Smooth muscle cell (in vitro differentiated cells): ENCODE results near the gene IPO4. TPM values are rescaled to one million over a fixed set of nuclear protein-coding genes. Genes with fewer than 3 reads are reported as not detected.

Experiments used
- DNase-seq: peaks from one replicate; lab custom pipeline; 2025; ENCODE audit not compliant: unreplicated experiment; lab: John Stamatoyannopoulos, UW
- H2AFZ ChIP-seq: fragments of 200-600 bp; sonication (generic); 2 replicates; pipeline ENCODE4 v1.6.0; 2016; ENCODE audit warnings: antibody characterized with exemption, low read depth, mild to moderate bottlenecking
- H3F3A ChIP-seq: fragments of 200-600 bp; sonication (generic); 2 replicates; pipeline ENCODE4 v1.6.0; 2017; ENCODE audit warnings: antibody characterized with exemption, low read depth
- H3K27ac ChIP-seq: fragments of 200-600 bp; sonication (generic); 2 replicates; pipeline ENCODE4 v1.5.1; 2016; ENCODE audit warnings: low read depth, mild to moderate bottlenecking
- H3K27me3 ChIP-seq: fragments of 200-600 bp; sonication (generic); 2 replicates; pipeline ENCODE4 v1.6.1; 2016; ENCODE audit warnings: low read depth, mild to moderate bottlenecking
- H3K36me3 ChIP-seq: fragments of 200-600 bp; sonication (generic); 2 replicates; pipeline ENCODE4 v1.5.1; 2016; ENCODE audit warnings: low read depth
- H3K4me1 ChIP-seq: fragments of 200-600 bp; sonication (generic); 2 replicates; pipeline ENCODE4 v1.5.1; 2016; ENCODE audit warnings: low read depth
- H3K4me2 ChIP-seq: fragments of 200-600 bp; sonication (generic); 2 replicates; pipeline ENCODE4 v1.6.0; 2016; ENCODE audit warnings: mild to moderate bottlenecking
- H3K4me3 ChIP-seq: fragments of 200-600 bp; sonication (generic); 2 replicates; pipeline ENCODE4 v1.5.1; 2016; ENCODE audit warnings: mild to moderate bottlenecking
- H3K79me2 ChIP-seq: fragments of 200-600 bp; sonication (generic); 2 replicates; pipeline ENCODE4 v1.6.0; 2016; ENCODE audit warnings: low read depth, mild to moderate bottlenecking
- H3K9ac ChIP-seq: fragments of 200-600 bp; sonication (generic); 2 replicates; pipeline ENCODE4 v1.6.0; 2016; ENCODE audit warnings: low read depth
- H3K9me3 ChIP-seq: fragments of 200-600 bp; sonication (generic); replicated peaks from 2 replicates; pipeline ENCODE4 v1.5.1; 2016; ENCODE audit warnings: low read depth
- H4K20me1 ChIP-seq: fragments of 200-600 bp; sonication (generic); 2 replicates; pipeline ENCODE4 v1.6.0; 2016; ENCODE audit warnings: low read depth
- WGBS: methylation state at CpG from one replicate; pipeline ENCODE4 v1.1.7; 2016; ENCODE audit warnings: low lambda C conversion rate; 5-methylcytosine and 5-hydroxymethylcytosine counted together
- polyA plus RNA-seq: library from polyadenylated mRNA; unstranded; fragments of >200 nt; fragmentation: Nextera tagmentation; extraction: Ambion mirVana; gene quantifications from 2 replicates; pipeline ENCODE4 v1.2.1, GENCODE V29; 2016
- total RNA-seq: library from RNA; depleted of rRNA; stranded (reverse); fragments of >200 nt; gene quantifications from 2 replicates; pipeline ENCODE4 v1.2.3, GENCODE V29; 2014
- TF ChIP-seq, protein P1 (sequence below): fragments of 200-600 bp; sonication (generic); IDR thresholded peaks from 2 replicates; pipeline ENCODE4 v1.5.1; 2017; ENCODE audit warnings: borderline replicate concordance, mild to moderate bottlenecking, antibody characterized with exemption; ENCODE audit not compliant: insufficient read depth, poor library complexity, severe bottlenecking

IPO4 gene
- total and polyA plus RNA-seq, 2 experiments from 2014 or later = 14.7 to 20.5 TPM

DNA sequence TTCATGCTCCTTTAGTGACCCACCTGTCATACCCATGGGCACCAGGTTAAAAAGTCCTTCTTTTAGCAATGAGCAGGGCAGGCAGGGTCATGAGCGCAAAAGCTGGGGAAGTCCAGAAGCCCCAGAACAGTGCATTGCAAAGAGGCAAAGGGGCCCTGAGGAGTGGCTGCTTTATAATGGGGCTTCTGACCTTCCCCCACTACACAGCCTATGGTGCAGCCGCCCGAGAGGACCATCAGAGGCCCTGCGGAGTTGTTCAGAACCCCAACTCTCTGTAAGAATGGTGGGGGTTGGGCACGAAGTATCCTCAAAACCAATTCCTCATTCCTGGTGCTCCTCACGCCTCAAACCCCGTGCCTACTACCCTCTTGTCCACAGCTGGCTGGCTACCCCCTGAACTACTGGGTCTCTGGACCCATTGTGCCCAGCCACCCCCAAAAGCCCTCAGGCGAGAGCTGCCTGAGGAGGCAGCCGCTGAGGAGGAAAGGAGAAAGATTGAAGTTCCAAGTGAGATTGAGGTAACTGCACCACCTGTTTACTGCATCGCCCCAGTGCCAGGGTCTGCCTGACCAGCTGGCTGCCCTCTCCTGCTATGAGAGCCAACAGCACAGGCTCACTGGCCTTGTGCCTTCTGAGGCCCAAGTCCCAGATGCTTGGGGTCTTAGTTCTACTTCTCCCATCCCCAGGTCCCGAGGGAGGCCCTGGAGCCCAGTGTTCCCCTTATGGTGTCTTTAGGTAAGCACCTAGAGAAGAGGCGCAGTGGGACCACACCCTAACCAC lies 10.0 kb downstream of the IPO4 start:
- H3F3A ChIP-seq = no peaks in the 10 kb centered on the region
- H3K27me3 ChIP-seq = no peaks in the 10 kb centered on the region
- no peak overlapping the region for H3K4me3 ChIP-seq
- H3K4me1 ChIP-seq = no peaks in the 10 kb centered on the region
- H3K4me2 ChIP-seq = no peak overlapping the region
- H3K27ac ChIP-seq = no peak overlapping the region
- no peak overlapping the region for H2AFZ ChIP-seq
- no peak for DNase-seq
- H3K79me2 ChIP-seq = no peaks in the 10 kb centered on the region
- 89% methylated on average over 12 of the region's 12 CpGs for WGBS
- no peaks in the 10 kb centered on the region for H3K36me3 ChIP-seq
- no peak overlapping the region for H3K9ac ChIP-seq
- TF ChIP-seq, protein P1, sequence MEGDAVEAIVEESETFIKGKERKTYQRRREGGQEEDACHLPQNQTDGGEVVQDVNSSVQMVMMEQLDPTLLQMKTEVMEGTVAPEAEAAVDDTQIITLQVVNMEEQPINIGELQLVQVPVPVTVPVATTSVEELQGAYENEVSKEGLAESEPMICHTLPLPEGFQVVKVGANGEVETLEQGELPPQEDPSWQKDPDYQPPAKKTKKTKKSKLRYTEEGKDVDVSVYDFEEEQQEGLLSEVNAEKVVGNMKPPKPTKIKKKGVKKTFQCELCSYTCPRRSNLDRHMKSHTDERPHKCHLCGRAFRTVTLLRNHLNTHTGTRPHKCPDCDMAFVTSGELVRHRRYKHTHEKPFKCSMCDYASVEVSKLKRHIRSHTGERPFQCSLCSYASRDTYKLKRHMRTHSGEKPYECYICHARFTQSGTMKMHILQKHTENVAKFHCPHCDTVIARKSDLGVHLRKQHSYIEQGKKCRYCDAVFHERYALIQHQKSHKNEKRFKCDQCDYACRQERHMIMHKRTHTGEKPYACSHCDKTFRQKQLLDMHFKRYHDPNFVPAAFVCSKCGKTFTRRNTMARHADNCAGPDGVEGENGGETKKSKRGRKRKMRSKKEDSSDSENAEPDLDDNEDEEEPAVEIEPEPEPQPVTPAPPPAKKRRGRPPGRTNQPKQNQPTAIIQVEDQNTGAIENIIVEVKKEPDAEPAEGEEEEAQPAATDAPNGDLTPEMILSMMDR = no peak
- no peaks in the 10 kb centered on the region for H4K20me1 ChIP-seq
- no peaks in the 10 kb centered on the region for H3K9me3 ChIP-seq

DNA sequence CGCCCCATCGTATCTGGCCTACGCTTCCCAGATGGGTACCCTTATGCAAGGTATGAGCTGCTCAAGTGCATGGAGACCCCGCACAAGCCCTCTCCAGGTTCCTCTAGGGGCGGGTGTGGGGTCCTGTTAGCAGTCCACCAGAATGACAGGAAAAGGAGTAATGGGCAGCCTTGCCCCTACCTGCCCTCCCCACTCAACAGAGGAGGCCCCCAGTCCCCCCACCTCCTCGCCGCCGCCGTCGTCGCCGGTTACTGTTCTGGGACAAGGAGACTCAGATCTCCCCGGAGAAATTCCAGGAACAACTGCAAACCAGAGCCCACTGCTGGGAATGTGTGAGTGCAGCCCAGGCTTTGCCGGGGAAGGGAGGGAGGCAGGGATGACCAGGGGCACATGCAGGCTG lies 10.7 kb downstream of the IPO4 start:
- Histone ChIP-seq H3K9me3 (no peaks in the 10 kb centered on the region), H3K4me1 (no peaks in the 10 kb centered on the region), H3K4me2 (no peak overlapping the region), H2AFZ (no peak overlapping the region), H3K4me3 (no peak overlapping the region), H3K36me3 (no peaks in the 10 kb centered on the region), H3K79me2 (no peaks in the 10 kb centered on the region), H3F3A (no peaks in the 10 kb centered on the region), H4K20me1 (no peaks in the 10 kb centered on the region), H3K9ac (no peak overlapping the region), H3K27me3 (no peaks in the 10 kb centered on the region), H3K27ac (no peak overlapping the region)
- TF ChIP-seq, protein P1 = no peak
- WGBS = 96% methylated on average over 14 of the region's 14 CpGs
- no peak for DNase-seq

DNA sequence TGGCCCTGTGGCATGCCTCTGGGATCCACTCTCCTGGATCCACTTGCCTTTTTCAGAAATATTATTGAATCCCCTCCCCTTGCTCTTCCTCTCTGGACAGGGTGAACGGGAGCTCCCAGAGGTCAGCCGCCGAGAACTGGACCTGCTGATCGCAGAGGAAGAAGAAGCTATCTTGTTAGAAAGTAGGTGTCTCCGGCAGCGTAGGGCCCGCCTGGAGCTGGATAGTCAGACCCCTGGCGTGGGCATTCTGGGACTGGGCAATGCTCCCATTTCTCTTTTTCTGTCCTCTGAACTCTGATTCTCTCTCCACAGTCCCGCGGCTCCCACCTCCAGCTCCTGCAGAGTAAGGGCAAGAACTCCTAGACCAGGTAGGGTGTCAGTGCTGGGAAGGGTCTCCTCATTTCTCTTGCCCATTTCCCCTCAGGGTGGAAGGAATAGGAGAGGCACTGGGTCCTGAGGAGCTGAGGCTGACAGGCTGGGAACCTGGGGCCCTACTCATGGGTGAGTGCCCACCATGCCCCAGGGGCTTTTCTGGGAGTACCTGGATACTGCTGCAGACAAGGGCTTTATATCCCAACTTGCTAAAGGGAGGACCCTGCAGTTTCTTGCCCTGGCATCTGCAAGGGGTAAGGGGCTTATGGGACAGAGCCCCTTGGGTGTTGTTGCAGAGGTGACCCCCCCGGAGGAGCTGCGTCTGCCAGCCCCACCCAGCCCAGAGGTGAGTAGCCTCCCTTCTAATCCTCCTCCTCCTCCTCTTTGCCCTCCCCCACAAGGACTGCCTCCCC lies 11.4 kb downstream of the IPO4 start:
- no peak overlapping the region for H3K27ac ChIP-seq
- no peaks in the 10 kb centered on the region for H3F3A ChIP-seq
- H3K9me3 ChIP-seq = no peaks in the 10 kb centered on the region
- no peak overlapping the region for H3K4me2 ChIP-seq
- TF ChIP-seq, protein P1 = no peak
- no peak for DNase-seq
- no peak overlapping the region for H3K4me3 ChIP-seq
- H4K20me1 ChIP-seq = no peaks in the 10 kb centered on the region
- H3K36me3 ChIP-seq = no peaks in the 10 kb centered on the region
- H3K79me2 ChIP-seq = no peaks in the 10 kb centered on the region
- no peaks in the 10 kb centered on the region for H3K27me3 ChIP-seq
- WGBS = 98% methylated on average over 12 of the region's 12 CpGs
- H3K9ac ChIP-seq = no peak overlapping the region
- H3K4me1 ChIP-seq = peaks cover 4% of the 10 kb centered on the region
- no peak overlapping the region for H2AFZ ChIP-seq
